AG09309 (cell line): ENCODE results near the gene PIK3IP1.
"Not testable (repeated sequence)": the region's sequence is repeated elsewhere in the genome, so short reads cannot be mapped to it uniquely, and the experiment has no call there.

ENCODE experiments used
- DNase-seq: peaks from one replicate; pipeline ENCODE4 v3.0.0-alpha.2; 2010; ENCODE audit warnings: low read depth
- H3K4me3 ChIP-seq: 2 replicates; pipeline ENCODE4 v1.5.1; 2011; ENCODE audit warnings: mild to moderate bottlenecking, low read depth, low read length, moderate library complexity; ENCODE audit not compliant: control insufficient read depth
- TF ChIP-seq, protein P1 (sequence below): IDR thresholded peaks from 2 replicates; pipeline ENCODE4 v1.5.1; 2011; ENCODE audit warnings: mild to moderate bottlenecking, low read depth, low read length, inconsistent platforms; ENCODE audit not compliant: insufficient read depth, control insufficient read depth; ENCODE audit errors: missing control alignments

The PIK3IP1 gene

DNA sequence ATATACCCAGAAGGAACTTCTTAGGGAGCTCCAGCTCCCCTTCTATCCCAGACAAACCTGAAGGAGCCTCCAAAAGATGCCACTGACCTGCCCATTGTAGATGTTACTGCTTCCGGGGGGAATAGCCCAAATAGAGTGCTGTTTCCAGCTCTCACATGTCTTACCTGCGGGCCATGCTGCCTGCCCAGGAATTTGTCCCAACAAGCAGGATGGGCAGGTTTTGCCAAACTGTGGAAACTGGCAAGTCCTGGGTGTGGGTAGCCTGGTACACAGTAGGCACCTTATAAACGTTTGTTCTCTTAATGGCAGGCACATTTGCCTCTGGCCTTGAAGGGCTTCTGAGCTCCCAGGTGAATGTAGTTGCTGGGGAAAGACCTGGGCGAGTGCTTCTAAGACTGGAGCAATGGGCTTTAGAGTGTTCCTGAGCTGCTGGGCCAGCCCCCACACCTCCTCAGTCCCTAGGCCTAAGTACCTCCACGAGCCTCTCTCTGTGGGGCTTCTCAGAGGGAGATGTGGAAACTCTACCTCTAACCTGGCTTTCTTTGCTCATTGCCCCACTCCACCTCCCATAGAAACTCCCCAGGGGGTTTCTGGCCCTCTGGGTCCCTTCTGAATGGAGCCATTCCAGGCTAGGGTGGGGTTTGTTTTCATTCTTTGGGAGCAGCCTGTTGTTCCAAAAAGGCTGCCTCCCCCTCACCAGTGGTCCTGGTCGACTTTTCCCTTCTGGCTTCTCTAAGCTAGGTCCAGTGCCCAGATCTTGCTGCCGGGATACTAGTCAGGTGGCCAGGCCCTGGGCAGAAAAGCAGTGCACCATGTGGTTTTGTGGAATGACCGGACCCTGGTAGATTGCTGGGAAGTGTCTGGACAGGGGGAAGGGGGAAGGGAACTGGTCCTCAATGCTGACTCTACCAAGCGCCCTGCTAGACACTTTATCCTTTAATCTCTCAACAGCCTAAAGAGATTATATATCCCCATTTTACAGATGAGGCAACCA is 43.0 kb downstream of the PIK3IP1 start:
- TF ChIP-seq, protein P1, sequence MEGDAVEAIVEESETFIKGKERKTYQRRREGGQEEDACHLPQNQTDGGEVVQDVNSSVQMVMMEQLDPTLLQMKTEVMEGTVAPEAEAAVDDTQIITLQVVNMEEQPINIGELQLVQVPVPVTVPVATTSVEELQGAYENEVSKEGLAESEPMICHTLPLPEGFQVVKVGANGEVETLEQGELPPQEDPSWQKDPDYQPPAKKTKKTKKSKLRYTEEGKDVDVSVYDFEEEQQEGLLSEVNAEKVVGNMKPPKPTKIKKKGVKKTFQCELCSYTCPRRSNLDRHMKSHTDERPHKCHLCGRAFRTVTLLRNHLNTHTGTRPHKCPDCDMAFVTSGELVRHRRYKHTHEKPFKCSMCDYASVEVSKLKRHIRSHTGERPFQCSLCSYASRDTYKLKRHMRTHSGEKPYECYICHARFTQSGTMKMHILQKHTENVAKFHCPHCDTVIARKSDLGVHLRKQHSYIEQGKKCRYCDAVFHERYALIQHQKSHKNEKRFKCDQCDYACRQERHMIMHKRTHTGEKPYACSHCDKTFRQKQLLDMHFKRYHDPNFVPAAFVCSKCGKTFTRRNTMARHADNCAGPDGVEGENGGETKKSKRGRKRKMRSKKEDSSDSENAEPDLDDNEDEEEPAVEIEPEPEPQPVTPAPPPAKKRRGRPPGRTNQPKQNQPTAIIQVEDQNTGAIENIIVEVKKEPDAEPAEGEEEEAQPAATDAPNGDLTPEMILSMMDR = no peak
- peak overlapping the region; percentile 56 for H3K4me3 ChIP-seq
- DNase-seq = no peak

DNA sequence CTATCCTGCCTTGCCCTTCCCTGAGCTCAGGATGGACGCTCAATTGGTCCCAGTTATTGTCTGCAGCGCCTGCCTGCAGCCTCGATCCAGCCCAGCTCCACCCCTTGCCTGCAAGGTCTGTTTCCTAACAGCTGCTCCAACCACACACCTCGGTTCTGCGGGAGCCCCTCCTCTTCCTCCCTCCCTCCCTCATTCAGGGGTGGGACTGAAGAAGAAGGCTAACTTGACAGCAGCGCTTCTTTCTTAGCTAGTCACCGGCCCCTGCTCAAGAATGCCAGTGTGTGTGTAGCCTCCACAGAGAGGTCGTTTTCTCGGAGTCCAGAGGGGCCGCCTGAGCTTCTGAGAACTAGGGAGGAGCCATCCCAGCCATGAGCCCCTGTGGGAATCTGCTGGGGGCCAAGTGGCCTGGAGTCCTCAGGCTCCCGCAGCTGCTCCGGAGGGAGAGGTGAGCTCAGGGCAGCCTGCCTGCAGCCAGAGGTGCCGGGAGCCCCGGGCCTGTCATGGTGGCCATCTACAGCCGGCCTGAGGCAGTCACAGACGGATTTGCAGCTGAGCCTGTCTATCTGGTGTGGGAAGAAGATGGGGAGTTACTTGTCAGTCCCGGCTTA is 44.0 kb downstream of the PIK3IP1 start:
- TF ChIP-seq, protein P1 = no peak
- peak; percentile 63 for DNase-seq
- H3K4me3 ChIP-seq = peak overlapping the region; percentile 56

GRCh38 chr22:31247726-31248125 is 44.6 kb downstream of the PIK3IP1 start:
- H3K4me3 ChIP-seq = no peak overlapping the region
- DNase-seq = no peak
- TF ChIP-seq, protein P1 = no peak

GRCh38 chr22:31246687-31247086 is 45.6 kb downstream of the PIK3IP1 start:
- TF ChIP-seq, protein P1 = no peak
- no peak for DNase-seq
- no peak overlapping the region for H3K4me3 ChIP-seq

GRCh38 chr22:31245998-31246397 is 46.3 kb downstream of the PIK3IP1 start:
- DNase-seq, H3K4me3 ChIP-seq: not testable (repeated sequence)

DNA sequence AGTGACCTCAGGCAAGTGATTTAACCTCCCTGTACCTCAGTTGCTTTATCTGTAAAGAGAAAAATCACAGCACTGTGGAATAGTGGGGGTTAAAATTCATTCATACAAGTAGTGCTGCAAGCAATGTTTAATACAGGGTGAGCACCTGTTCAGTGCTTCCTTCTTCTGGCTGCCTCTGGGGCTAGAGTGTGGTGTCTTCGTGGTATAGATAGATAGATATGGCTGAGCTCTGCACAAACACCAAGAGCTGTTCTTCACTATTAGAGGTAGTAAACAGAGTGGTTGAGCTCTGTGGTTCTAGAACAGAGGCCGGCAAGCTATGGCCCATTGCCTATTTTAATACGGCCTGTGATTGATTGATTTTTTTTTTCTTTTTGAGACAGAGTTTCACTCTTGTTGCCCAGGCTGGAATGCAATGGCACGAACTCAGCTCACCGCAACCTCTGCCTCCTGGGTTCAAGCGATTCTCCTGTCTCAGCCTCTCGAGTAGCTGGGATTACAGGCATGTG is 47.3 kb downstream of the PIK3IP1 start:
- TF ChIP-seq, protein P1 = no peak
- no peak overlapping the region for H3K4me3 ChIP-seq
- DNase-seq = no peak
